Midbrain (tissue), 1 donor: ENCODE data around the gene ANKS1B.

ENCODE experiments used
- DNase-seq: peaks from one replicate; lab custom pipeline; 2025; lab: John Stamatoyannopoulos, UW

The ANKS1B gene

DNA sequence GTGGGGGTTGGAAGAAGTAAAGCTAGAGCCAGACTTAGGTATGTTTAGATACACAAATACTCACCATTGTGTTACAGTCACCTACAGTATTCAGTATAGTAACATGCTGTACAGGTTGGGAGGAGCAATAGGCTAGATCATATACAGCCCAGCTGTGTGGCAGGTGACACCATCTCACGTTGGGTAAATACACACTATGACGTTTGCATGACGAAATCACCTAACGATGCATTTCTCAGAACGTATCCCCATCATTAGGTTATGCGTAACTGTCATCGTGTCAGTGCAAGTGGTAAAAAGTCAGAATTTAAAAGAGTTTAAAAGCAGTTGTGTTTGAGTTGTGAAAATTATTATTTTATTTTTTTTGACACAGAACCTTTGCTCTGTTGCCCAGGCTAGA lies 1172.5 kb downstream of the ANKS1B start:
- DNase-seq: no peak

DNA sequence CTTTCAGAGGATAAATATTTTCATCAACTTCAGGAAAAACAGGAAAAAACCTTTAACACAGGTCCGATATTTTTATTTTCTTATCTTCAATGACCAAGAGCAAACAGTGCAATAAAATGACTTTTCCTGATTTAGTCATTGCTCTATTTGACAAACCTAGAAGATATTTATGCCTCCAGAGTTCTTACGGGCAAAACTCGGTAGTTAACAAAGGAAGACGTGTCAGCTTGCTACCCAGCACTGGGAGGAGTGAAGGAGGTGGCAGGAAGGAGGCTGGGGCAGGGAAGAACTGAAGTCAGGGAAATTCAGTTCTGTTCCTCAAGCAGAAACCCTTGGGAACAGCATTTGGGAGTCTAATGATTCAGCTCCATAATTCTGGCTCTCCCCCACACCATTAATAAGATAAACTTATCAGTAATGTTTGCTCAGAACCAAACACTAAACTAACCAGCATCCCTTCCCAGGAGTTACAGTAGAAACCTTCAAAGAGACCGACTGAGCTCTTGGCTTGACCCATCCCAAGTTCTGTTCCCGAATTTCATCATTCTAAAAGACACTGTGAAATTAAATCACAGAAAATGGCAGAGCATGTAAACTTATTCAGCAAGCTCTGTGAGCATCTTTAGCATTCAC lies 1176.4 kb downstream of the ANKS1B start:
- DNase-seq: no peak

DNA sequence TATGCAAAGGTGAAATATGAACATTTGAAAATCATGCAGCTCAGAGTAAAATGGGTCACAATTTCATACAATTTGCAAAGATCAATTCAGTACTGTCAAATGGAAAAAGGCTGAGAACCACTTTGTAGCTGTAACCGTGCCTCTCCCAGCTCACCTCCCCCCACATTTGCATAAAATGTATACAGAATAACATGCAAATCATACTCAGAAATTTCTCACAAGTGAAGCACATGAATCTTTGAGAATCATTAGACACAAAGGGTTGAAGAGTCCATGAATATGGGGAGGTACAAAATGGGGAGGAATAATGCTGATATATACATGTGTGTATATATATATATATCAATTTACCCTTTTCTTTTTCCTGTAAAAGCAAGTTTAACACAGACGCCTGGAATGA lies 1177.5 kb downstream of the ANKS1B start:
- no peak for DNase-seq

DNA sequence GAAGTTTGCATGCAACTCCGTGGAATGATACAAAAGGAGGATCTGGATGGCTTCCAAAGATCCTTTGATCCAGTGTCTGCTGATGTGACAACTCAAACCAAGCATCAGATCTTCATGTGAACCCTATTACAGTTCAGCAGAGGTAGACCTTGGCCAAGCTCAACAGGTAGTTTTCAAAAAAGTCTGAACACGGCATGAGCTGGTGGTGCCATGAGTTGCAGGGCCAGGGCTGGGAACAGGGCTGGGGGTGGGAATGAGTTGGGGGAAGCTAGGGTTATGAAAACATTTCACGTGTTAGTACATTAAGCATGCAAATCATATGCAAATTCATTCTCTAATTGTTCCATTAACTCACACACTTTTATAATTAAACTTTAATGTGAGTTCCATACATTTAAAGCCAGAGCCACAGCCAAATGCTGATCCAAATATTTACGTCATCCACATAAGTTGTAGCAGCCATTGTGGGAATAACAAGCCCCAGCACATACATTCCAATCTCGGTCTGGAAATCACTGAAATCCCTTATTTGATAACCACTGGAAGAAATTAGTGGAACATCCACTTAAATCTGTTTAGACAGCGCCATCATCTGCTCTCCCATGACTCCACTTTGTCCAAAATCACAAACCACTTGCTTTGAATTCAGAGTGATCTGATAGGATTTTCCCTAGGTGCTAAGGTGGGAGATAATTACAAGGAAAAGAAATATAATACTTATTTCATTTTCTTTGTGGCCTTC lies 1181.1 kb downstream of the ANKS1B start:
- no peak for DNase-seq

DNA sequence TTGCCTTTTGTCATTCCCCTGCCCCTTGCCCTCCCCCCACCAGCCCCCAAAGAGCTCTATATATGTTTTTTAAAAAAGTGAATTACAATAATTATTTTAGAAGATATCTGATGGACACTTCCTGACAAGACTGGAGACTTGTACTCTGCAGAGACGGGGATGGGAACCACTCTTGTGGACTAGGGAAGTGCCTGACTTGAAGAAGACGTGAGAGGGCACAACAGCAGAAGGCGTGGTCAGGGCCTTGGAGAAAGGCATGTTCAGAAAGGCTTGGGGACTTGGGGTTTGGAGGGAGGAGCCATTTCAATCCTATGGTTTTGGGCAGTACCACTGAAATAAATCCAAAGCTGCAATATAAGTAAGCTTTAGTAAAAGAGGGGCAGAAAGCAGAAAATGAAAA lies 1184.9 kb downstream of the ANKS1B start:
- no peak for DNase-seq

DNA sequence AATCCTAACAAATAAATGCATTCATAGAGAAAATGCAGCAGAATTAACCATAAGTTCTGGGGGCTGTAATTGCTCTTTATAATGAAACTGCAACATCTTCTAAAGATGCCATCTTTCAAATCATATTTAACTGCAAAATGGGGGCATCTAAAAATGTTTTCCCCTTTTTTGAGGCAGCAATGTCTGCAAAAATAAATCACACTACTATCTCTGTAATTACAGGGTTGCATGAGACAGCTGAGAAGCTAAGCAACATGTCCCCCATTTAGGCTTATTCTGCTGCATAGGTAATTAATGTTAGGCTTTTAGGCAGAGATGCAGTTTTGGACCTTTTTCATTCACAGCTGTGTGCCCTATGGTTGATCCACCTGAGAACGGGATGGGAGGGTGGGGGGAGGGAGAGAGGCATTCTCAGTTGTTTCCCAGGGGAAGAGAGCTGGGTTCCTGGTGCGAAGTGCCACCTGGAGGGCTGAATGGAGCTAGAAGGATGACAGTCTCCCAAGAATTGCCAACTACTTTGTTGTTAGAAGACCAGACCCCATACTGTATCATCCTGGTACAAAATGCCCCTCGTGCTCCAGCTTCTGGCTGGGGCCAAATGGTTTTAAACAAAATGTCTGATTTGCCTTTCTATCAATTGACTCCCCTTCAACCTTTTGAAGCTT lies 1185.5 kb downstream of the ANKS1B start:
- DNase-seq: no peak

DNA sequence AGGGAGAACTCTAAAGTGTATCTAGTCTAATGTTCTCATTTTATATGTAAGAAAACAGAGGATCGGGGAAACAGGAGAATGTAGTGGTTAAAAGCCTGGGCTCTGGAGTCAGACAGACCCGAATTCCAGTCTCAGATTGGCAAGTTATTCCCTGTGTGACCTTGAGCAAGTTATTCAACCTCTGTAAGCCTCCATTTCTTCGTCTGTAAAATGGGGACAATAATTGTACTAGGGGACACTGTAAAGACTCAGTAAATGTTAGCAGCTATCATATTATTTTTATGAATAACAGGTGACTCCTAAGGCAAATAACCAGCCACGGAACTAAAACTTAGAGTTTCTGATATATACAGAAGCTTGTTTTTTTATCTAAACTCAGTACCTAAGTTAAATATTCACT lies 1187.5 kb downstream of the ANKS1B start:
- no peak for DNase-seq

DNA sequence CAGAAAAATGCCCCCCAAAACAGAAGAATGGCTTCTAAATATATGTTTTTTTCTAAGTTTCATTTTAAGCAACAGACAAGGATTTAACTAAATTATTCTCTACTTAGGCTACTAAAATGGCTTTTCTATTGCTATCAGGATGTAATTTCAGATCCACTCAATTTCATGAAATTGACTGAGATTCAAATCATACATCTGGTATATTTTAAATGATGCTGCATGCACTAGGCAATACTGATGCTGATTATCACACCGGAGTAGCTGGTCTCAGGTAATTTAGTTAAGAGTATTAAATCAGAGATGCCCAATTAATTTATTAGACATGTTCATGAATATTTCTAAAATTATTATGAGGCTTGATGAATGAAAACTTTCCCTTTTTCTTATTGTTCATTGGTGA lies 1188.0 kb downstream of the ANKS1B start:
- DNase-seq: no peak

DNA sequence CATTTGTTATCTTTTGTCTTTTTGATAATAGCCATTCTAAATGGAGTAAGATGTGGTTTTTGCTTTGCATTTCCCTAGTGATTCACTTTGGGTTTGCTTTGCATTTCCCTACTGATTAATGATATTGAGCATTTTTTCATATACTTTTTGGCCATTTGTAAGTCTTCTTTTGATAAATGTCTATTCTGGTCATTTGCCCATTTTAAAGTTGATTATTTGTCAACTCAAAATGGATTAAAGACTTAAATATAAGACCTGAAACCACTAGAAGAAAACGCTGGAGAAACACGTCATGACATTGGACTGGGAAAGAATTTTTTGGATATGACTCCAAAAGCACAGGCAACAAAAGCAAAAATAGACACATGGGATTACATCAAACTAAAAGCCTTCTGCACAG lies 1191.6 kb downstream of the ANKS1B start:
- DNase-seq: no peak

DNA sequence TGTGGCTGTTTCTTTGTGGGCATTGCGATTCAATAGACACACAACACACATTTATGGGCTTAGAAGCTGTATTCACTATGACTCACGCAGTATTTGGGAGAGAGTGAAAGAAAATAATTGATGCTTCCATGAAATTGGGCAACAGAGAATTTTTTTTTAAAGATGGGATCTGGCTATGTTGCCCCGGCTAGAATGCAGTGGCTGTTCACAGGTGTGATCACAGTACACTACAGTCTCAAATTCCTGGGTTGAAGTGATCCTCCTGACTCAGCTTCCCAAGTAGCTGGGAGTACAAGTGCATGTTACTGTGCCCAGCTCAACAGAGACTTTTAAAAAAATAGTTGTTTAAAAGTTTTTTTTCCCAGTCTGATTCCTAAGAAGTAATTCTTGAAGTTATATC lies 1193.3 kb downstream of the ANKS1B start:
- no peak for DNase-seq

DNA sequence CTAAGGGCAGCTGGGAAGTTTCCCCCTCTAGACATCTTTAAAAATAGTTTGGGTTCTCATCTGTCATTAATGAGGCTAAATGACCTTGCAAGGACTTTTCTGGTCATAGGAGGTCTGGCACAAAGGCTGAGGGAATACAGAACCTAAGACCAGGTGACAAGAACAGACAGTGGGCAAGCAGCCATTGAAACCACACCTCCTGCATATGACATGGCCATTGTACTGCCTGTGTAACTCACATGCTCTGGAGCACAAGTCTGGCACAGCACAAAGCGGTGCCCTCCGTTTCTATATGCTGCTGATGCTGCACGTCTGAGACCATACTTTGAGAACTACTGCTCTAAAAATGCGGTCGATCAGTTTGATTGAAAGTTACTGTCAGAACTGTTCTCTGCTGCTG lies 1196.3 kb downstream of the ANKS1B start:
- DNase-seq: no peak

DNA sequence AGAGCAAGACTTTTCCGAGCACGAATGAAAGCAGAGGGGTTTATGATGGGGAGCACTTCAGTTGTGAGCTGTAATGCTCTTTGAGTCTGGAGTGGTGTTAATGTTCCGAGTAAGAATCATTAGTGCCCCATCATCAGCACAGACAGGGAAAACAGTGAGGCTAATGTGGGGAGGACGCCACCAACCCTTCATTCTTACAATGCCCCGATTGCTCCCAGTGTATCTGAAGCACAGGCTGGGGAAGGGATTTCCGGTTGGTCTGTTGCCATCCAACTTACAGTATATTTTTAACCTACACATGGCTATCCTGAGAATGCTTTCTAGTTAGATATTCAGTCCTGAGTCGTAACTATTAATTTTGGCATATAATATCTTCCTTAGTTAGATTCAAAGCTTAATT lies 1198.1 kb downstream of the ANKS1B start:
- DNase-seq: peak; percentile 3

DNA sequence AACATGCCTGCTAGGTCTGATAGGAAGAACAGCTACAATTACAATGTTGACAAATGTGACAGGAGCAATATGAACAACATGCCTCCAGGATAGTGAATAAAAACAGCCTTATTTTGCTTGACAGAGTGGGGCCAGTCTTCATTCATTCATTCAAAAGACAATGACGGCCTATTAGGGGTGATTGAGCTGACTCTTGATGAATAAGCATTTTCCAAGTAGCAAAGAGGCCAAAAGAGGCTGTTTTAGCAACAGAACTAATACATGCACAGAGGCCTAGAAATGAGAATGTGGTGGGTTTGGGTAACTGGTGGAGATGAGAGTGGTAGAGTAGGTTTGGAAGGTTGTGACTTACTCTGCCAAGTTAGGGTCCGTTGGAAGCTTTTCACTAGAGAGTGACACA lies 1201.3 kb downstream of the ANKS1B start:
- no peak for DNase-seq

DNA sequence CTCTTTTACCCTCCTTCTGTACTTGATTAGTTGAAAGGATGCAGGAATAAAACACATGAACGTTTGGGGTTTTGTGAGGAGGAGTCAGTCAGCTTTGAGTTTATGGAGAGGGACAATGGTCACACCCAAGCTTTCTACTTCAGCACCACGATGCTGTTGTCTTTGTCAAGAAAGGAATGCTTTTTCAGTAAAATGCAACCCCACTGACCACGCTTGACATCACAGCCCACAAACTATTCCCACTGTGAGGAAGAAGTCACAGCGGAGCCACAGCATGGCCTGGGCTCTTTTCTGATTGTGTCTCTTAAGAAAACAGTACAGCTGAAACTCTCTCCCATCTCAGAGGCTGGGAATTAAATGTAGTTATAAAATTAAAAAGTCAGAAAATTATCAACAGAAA lies 1204.5 kb downstream of the ANKS1B start:
- no peak for DNase-seq

DNA sequence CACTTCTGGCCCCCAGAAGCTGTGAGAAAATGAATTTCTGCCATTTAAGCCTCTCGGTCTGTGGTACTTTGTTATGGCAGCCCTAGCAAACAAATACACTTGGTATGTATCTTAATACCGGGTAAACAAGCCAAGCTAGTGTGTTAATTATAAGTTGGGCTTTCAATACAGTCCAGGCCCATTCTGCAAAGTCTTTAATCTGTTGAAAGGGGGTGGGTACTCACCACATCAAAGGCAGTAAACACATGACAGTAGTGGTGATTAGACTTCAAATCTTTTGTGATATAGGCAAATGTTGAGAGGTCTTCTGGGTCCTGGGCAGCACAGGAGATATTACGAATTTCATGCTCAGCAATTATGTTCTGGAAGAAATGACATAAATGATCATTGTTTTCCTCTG lies 1211.9 kb downstream of the ANKS1B start:
- DNase-seq: no peak

DNA sequence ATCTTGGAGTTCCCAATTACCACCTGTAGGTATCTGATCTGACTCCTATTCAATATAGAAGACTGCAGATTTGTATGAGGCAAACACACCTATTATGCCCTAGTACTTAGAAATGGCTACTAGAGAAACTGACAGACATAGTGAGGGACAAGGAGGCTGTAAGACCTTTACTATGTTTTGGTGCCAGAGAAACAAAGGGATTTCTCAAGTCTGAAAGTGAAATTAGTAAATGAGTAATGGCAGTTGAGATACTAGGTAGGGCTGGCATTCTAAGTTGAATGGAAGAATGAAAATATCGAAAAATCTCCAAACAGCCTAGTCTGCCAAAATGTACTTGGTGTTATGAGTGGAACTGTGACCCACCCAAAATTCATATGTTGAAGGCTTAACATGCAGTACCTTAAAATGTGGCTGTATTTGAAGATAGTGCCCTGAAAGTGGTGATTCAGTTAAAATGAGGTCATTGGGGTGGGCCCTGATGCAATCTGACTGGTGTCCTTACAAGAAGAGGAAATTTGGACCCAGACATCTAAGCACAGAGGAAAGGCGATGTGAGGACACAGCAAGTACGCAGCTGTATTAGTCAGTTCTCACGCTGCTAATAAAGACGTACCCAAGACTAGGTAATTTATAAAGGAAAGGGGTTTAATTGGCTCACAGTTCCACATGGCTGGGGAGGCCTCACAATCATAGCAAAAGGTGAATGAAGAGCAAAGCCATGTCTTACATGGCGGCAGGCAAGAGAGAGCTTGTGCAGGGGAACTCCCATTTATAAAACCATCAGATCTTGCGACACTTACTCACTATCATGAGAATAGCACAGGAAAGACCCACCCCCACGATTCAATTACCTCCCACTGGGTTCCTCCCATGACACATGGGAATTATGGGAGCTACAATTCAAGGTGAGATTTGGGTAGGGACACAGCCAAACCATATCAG lies 1212.7 kb downstream of the ANKS1B start:
- DNase-seq: no peak

DNA sequence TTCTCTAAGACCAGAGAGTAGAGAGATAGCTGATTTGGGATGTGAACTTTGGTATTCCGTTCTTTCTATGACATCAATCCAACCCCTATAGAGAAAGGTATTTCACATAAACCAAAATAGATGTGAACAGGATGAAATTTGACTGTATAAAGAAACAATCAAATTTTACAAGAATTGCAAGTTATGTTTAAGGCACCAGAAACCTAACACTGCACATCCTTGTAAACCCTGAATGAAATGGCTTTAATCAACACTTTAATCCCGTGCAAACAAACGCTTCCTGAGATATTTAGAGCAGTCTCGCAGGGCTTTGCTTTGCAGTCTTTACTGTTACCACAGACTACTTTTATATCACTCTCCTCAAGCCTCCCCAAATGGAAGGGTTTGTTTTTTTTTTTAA lies 1214.5 kb downstream of the ANKS1B start:
- no peak for DNase-seq

DNA sequence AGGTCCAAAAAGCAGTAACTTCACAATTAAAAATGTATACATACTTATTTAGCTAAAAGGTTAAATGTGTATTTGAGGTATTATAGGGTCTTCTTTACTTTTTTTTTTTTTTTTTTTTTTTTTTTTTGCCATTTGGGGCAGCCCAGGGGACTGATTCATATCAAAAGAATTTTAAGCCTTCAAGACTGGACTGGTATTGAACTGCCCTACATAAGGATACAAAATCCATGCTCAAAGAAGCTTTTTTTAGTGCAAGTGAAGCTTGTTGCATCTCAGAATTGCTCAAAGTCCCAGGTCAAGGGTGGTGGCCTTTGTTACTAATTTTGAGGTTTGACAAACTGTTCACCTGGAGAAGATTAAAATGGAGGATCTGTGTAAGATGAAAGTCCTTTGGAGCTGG lies 1215.7 kb downstream of the ANKS1B start:
- DNase-seq: no peak

DNA sequence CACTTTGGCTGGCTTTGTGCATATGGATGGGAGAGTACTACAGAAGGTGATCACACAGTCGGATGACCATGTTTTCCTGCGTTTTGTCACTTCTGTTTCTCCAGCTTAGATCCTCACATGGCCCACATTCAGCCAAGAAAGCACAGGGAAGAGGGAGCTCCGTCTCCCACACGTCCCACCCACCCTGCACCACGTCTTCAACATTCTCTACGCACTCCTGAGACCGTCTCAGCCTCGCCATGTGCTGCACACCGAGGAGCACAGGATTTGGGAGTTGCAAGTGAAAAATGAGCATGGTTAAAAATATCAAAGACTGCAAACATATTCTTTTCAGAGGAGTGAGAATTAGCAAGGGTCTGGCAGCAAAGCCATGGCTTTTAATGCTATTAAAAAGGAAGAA lies 1217.5 kb downstream of the ANKS1B start:
- DNase-seq: no peak

DNA sequence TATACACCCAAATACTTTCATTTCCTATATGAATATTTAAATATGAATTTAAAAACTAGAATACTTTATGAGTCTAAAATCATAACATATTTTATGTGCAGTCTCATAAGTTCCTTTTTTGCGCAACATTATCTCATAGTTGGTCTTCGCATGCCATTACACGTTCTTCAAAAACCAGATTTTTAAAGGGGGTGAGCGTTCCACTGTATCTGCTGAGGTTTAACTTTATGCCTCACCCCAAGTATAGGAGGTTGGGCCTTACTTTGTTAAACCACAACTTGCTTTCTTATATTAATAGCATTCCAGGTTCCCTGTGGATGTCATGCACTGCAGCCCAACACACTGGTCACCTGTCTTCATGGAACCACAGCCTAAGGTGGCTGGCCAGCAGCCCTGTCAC lies 1221.1 kb downstream of the ANKS1B start:
- DNase-seq: no peak

DNA sequence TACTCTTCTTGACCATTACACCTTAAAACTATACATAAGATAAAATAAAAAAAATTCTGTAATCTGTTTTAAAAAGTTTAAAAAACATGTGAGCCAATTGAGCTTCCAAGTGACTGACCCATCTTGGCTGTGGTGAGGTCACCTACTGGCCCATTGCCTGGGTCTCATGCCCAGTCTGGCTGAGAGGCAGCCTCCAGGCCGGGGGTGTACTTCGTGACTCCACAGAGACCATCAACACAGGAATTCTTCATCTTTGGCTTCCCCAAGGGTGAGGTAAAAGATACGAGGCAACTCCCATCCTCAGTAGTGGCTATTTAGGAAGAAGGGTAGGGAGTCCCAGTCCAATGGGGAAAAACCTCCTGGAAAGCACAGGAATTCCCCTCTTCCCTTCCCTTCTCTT lies 1226.4 kb downstream of the ANKS1B start:
- DNase-seq: peak; percentile 82

DNA sequence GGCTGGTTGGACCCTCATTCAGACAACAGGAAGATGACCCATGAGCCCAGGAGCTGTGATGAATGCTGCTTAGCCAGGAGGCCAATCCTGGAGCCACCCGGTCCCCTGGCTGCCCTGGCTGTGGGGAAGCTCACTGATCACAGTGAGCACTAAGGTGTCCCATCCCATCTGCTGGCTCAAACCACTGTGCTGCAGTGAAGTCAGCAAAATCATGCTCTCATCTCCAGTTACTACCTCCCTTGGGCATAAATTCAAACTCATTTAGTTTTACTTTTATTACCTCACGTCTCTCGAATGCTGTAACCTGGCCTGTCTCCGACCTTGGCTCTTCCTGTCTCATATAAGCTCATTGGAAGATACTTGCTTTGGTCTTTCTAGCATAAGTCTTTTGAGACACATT lies 1227.3 kb downstream of the ANKS1B start:
- DNase-seq: no peak
